Measurements from ENCODE around the gene DGKB.

- TF ChIP-seq, protein P1, sequence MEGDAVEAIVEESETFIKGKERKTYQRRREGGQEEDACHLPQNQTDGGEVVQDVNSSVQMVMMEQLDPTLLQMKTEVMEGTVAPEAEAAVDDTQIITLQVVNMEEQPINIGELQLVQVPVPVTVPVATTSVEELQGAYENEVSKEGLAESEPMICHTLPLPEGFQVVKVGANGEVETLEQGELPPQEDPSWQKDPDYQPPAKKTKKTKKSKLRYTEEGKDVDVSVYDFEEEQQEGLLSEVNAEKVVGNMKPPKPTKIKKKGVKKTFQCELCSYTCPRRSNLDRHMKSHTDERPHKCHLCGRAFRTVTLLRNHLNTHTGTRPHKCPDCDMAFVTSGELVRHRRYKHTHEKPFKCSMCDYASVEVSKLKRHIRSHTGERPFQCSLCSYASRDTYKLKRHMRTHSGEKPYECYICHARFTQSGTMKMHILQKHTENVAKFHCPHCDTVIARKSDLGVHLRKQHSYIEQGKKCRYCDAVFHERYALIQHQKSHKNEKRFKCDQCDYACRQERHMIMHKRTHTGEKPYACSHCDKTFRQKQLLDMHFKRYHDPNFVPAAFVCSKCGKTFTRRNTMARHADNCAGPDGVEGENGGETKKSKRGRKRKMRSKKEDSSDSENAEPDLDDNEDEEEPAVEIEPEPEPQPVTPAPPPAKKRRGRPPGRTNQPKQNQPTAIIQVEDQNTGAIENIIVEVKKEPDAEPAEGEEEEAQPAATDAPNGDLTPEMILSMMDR (IDR thresholded peaks at IDR 0.05): no peak
- no peak for TF ChIP-seq POLR2A (IDR thresholded peaks at IDR 0.05)
These were observed 580.6 kb downstream of the DGKB start for GRCh38 chr7:14321947-14322346.

Data from sigmoid colon (tissue), 3 donors.